ENCODE results near the gene VPS4A. TPM values are rescaled to one million over a fixed set of nuclear protein-coding genes. Genes with fewer than 3 reads are reported as not detected.
A peak's percentile ranks its signal among the peaks of the same experiment; 100 is the strongest.
"Not testable (repeated sequence)": the region's sequence is repeated elsewhere in the genome, so short reads cannot be mapped to it uniquely, and the experiment has no call there.

Gene VPS4A
- total and polyA plus RNA-seq, 12 donors = 28.1 to 55.1 (median 34.6) TPM

DNA sequence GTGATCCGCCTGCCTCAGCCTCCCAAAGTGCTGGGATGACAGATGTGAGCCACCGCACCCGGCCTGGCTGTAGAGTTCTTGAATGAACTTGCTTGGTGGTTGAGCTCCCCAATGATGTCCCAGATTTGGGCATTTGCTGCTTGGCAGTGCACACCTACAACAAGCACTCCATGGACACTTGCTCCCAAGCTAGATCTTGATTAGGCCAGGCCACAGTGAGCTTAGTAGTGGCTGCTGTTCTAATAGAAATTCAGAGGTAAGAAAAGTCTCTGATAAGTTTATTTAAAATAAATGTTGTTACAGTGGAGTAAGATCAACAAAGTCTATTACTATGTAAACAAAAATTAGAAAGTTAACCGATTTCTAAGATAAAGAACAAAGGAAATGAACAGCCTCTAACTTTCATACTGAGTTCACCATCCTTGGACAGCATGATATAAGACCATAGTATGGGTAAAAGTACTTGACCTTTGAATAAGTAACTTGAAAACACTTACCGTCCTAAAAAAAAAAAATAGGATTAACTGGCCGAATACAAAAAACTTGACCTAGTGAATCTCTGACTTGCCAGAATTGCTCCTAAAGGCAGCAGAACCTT lies 39.5 kb downstream of the VPS4A start:
- Histone ChIP-seq H3K27ac (no peak overlapping the region), H3K27me3 (no peaks in the 10 kb centered on the region), H3K9me3 (replicated peaks in 1 of 3) (no peaks in the 10 kb centered on the region), H3K36me3 (replicated peaks in 1 of 2) (peaks cover 0 to 11% of the 10 kb centered on the region in 2 donors), H3K4me3 (no peak overlapping the region), H3K4me1 (replicated peaks in 1 of 2) (peaks cover 0 to 1% of the 10 kb centered on the region in 2 donors)
- intact Hi-C loops (cut with DNase I) = no loop called here
- WGBS, 4 donors = 74 to 78% (median 77%) methylated on average over 6 of the region's 6 CpGs
- no peak for TF ChIP-seq POLR2A (IDR thresholded peaks at IDR 0.05)
- TF ChIP-seq, protein P1, sequence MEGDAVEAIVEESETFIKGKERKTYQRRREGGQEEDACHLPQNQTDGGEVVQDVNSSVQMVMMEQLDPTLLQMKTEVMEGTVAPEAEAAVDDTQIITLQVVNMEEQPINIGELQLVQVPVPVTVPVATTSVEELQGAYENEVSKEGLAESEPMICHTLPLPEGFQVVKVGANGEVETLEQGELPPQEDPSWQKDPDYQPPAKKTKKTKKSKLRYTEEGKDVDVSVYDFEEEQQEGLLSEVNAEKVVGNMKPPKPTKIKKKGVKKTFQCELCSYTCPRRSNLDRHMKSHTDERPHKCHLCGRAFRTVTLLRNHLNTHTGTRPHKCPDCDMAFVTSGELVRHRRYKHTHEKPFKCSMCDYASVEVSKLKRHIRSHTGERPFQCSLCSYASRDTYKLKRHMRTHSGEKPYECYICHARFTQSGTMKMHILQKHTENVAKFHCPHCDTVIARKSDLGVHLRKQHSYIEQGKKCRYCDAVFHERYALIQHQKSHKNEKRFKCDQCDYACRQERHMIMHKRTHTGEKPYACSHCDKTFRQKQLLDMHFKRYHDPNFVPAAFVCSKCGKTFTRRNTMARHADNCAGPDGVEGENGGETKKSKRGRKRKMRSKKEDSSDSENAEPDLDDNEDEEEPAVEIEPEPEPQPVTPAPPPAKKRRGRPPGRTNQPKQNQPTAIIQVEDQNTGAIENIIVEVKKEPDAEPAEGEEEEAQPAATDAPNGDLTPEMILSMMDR (IDR thresholded peaks at IDR 0.05) = no peak
- no peak for DNase-seq

- Histone ChIP-seq H3K9me3 (replicated peaks in 1 of 3) (no peaks in the 10 kb centered on the region), H3K36me3 (replicated peaks in 1 of 2) (peaks cover 0 to 18% of the 10 kb centered on the region in 2 donors), H3K27me3 (no peaks in the 10 kb centered on the region), H3K4me1 (replicated peaks in 1 of 2) (peaks cover 0 to 9% of the 10 kb centered on the region in 2 donors), H3K4me3 (no peak within 1 kb of the TSS), H3K27ac (no peak within 1 kb of the TSS)
- intact Hi-C loops (cut with DNase I) = no loop called here
- TF ChIP-seq, protein P1 (IDR thresholded peaks at IDR 0.05) = no peak
- no peak for TF ChIP-seq POLR2A (IDR thresholded peaks at IDR 0.05)
- 79 to 89% (median 87%) methylated on average over 8 to 12 of the region's 12 CpGs for WGBS, 4 donors
- DNase-seq = no peak
Observed at GRCh38 chr16:69351309-69352027, 40.3 kb downstream of the VPS4A start, which contains the start of gene TMED6. TMED6 (minus strand) TSS chr16:69351786; CDS start chr16:69351753, 33 bp downstream.

DNA sequence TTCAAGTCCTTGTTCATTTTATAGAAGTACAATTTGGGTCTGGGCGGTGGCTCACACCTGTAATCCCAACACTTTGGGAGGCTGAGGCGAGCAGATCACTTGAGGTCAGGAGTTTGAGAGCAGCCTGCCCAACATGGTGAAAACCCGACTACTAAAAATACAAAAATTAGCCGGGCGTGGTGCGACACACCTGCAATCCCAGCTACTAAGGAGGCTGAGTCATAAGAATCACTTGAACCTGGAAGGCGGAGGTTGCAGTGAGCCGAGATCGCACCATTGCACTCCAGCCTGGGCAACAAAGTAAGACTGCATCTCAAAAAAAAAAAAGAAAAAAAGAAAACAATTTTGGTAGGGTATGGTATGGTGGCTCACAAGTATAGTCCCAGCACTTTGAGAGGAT lies 48.9 kb downstream of the VPS4A start:
- H3K9me3 ChIP-seq (replicated peaks in 1 of 3); H3K4me3 ChIP-seq; H3K27me3 ChIP-seq; intact Hi-C loops (cut with DNase I); H3K27ac ChIP-seq: not testable (repeated sequence)
- 97 to 99% (median 97%) methylated on average over 9 of the region's 9 CpGs for WGBS, 4 donors
- Histone ChIP-seq H3K36me3 (replicated peaks in 1 of 2) (peaks cover 0 to 33% of the 10 kb centered on the region in 2 donors), H3K4me1 (replicated peaks in 1 of 2) (peaks cover 6 to 17% of the 10 kb centered on the region in 2 donors)
- peak in 1 of 7 donors; percentile 42 for DNase-seq

DNA sequence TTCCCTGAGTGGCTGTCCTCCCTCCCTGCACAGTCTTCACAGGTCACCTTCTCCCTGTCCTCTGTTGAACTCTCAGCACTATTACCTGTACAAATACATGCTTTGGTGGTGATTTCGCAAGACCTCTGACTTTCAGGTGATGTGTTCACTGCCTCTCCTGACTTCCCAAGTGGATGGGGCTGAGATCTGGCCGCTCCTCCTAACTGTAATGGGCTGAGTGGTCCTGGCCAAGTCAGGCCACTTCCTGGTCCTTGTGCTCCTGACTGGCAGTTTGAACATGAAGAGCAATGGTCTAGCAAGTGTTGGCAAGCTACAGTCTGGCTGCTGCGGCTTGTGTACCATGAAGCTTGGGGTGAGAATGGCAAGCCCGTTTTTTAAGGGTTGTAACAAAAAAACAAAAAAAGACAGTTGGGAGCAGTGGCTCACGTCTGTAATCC lies 52.1 kb downstream of the VPS4A start:
- no peak overlapping the region for H3K4me3 ChIP-seq
- peak in 1 of 7 donors; percentile 45 for DNase-seq
- intact Hi-C loops (cut with DNase I) = no loop called here
- TF ChIP-seq, protein P1 (IDR thresholded peaks at IDR 0.05) = no peak
- no peak for TF ChIP-seq POLR2A (IDR thresholded peaks at IDR 0.05)
- H3K4me1 ChIP-seq (replicated peaks in 1 of 2) = no peaks in the 10 kb centered on the region
- no peaks in the 10 kb centered on the region for H3K27me3 ChIP-seq
- WGBS, 4 donors = 89 to 95% (median 93%) methylated on average over 5 of the region's 5 CpGs
- peaks cover 0 to 56% of the 10 kb centered on the region in 2 donors for H3K36me3 ChIP-seq (replicated peaks in 1 of 2)
- no peaks in the 10 kb centered on the region for H3K9me3 ChIP-seq (replicated peaks in 1 of 3)
- no peak overlapping the region for H3K27ac ChIP-seq
